ENCODE measurements around the gene C14orf119. TPM values are rescaled to one million over a fixed set of nuclear protein-coding genes. Genes with fewer than 3 reads are reported as not detected.

C14orf119 gene
- 10 to 100 TPM; 52.0 to 57.0 TPM for total RNA-seq

- peaks cover 31% of the 10 kb centered on the region for H3K36me3 Mint-ChIP-seq
- H3K4me3 Mint-ChIP-seq: no peak within 1 kb of the TSS
- no peak within 1 kb of the TSS for H3K27ac Mint-ChIP-seq
- peaks cover 30% of the 10 kb centered on the region for H3K4me1 Mint-ChIP-seq
- H3K9me3 Mint-ChIP-seq: no peaks in the 10 kb centered on the region
- DNase-seq: peak; percentile 98
- H3K27me3 Mint-ChIP-seq: no peaks in the 10 kb centered on the region
These were observed at the start of gene C14orf119 for GRCh38 chr14:23095196-23096108. Gene C14orf119, plus strand, starts transcription at chr14:23095505. Its CDS starts 2,154 bp downstream, at chr14:23097659.

- Mint-ChIP-seq H3K27ac (no peak overlapping the region), H3K4me3 (no peak overlapping the region), H3K9me3 (no peaks in the 10 kb centered on the region), H3K36me3 (no peaks in the 10 kb centered on the region), H3K27me3 (peaks cover 4% of the 10 kb centered on the region), H3K4me1 (peaks cover 3% of the 10 kb centered on the region)
- no peak for DNase-seq
These were observed 48.2 kb upstream of the C14orf119 start for GRCh38 chr14:23047034-23047634.

- no peak for DNase-seq
- Mint-ChIP-seq H3K36me3 (no peaks in the 10 kb centered on the region), H3K4me1 (peaks cover 3% of the 10 kb centered on the region), H3K4me3 (no peak overlapping the region), H3K27ac (no peak overlapping the region), H3K27me3 (peaks cover 4% of the 10 kb centered on the region), H3K9me3 (no peaks in the 10 kb centered on the region)
These were observed 47.3 kb upstream of the C14orf119 start for GRCh38 chr14:23047751-23048693.

GRCh38 chr14:23049011-23049410, 46.3 kb upstream of the C14orf119 start:
- Mint-ChIP-seq H3K27me3 (peaks cover 4% of the 10 kb centered on the region), H3K4me3 (no peak overlapping the region), H3K9me3 (no peaks in the 10 kb centered on the region), H3K27ac (no peak overlapping the region), H3K36me3 (no peaks in the 10 kb centered on the region), H3K4me1 (peaks cover 3% of the 10 kb centered on the region)
- no peak for DNase-seq

- Mint-ChIP-seq H3K9me3 (no peaks in the 10 kb centered on the region), H3K4me3 (no peak overlapping the region)
These were observed 43.9 kb upstream of the C14orf119 start for GRCh38 chr14:23051141-23052057.

GRCh38 chr14:23052182-23052623, 43.1 kb upstream of the C14orf119 start:
- Mint-ChIP-seq H3K4me1 (peaks cover 13% of the 10 kb centered on the region), H3K4me3 (no peak overlapping the region), H3K27me3 (peaks cover 14% of the 10 kb centered on the region), H3K9me3 (no peaks in the 10 kb centered on the region), H3K27ac (no peak overlapping the region), H3K36me3 (no peaks in the 10 kb centered on the region)
- DNase-seq: no peak

More at GRCh38 chr14:23051141-23052057, 43.9 kb upstream of the C14orf119 start:
- no peak overlapping the region for H3K27ac Mint-ChIP-seq
- no peak for DNase-seq
- H3K36me3 Mint-ChIP-seq: no peaks in the 10 kb centered on the region
- peaks cover 8% of the 10 kb centered on the region for H3K27me3 Mint-ChIP-seq
- H3K4me1 Mint-ChIP-seq: peaks cover 7% of the 10 kb centered on the region

- no peak overlapping the region for H3K27ac Mint-ChIP-seq
- no peak for DNase-seq
- no peak overlapping the region for H3K4me3 Mint-ChIP-seq
- H3K9me3 Mint-ChIP-seq: no peaks in the 10 kb centered on the region
- peaks cover 10% of the 10 kb centered on the region for H3K27me3 Mint-ChIP-seq
- peaks cover 13% of the 10 kb centered on the region for H3K4me1 Mint-ChIP-seq
- no peaks in the 10 kb centered on the region for H3K36me3 Mint-ChIP-seq
These were observed 42.6 kb upstream of the C14orf119 start for GRCh38 chr14:23052671-23053070.

GRCh38 chr14:23053426-23053825, 41.9 kb upstream of the C14orf119 start:
- DNase-seq: no peak
- H3K36me3 Mint-ChIP-seq: no peaks in the 10 kb centered on the region
- H3K27me3 Mint-ChIP-seq: peaks cover 10% of the 10 kb centered on the region
- no peak overlapping the region for H3K27ac Mint-ChIP-seq
- no peaks in the 10 kb centered on the region for H3K9me3 Mint-ChIP-seq
- peaks cover 17% of the 10 kb centered on the region for H3K4me1 Mint-ChIP-seq
- H3K4me3 Mint-ChIP-seq: no peak overlapping the region

GRCh38 chr14:23054000-23054811, 41.1 kb upstream of the C14orf119 start:
- Mint-ChIP-seq H3K27me3 (peaks cover 11% of the 10 kb centered on the region), H3K9me3 (no peaks in the 10 kb centered on the region), H3K36me3 (peaks cover 2% of the 10 kb centered on the region), H3K4me3 (no peak overlapping the region), H3K27ac (no peak overlapping the region), H3K4me1 (peaks cover 17% of the 10 kb centered on the region)
- DNase-seq: peak; percentile 47

- H3K4me1 Mint-ChIP-seq: peaks cover 17% of the 10 kb centered on the region
- no peak for DNase-seq
- peaks cover 13% of the 10 kb centered on the region for H3K27me3 Mint-ChIP-seq
- H3K9me3 Mint-ChIP-seq: no peaks in the 10 kb centered on the region
- no peak overlapping the region for H3K27ac Mint-ChIP-seq
- peaks cover 5% of the 10 kb centered on the region for H3K36me3 Mint-ChIP-seq
- H3K4me3 Mint-ChIP-seq: no peak overlapping the region
These were observed 40.2 kb upstream of the C14orf119 start for GRCh38 chr14:23055147-23055550.

GRCh38 chr14:23055621-23056144, 39.6 kb upstream of the C14orf119 start:
- no peak for DNase-seq
- Mint-ChIP-seq H3K27ac (no peak overlapping the region), H3K27me3 (peaks cover 13% of the 10 kb centered on the region), H3K4me3 (no peak overlapping the region), H3K36me3 (peaks cover 6% of the 10 kb centered on the region), H3K4me1 (peaks cover 17% of the 10 kb centered on the region), H3K9me3 (no peaks in the 10 kb centered on the region)

- Mint-ChIP-seq H3K4me1 (peaks cover 17% of the 10 kb centered on the region), H3K9me3 (no peaks in the 10 kb centered on the region), H3K4me3 (peak overlapping the region; percentile 80), H3K27ac (peak overlapping the region; percentile 69), H3K36me3 (peaks cover 6% of the 10 kb centered on the region), H3K27me3 (peaks cover 13% of the 10 kb centered on the region)
- peak; percentile 76 for DNase-seq
These were observed 39.0 kb upstream of the C14orf119 start for GRCh38 chr14:23056145-23056955.

Data from activated naive CD8-positive, alpha-beta T cell treated with anti-CD3 and anti-CD28 coated beads for 36 hours (primary cell).